Gastrocnemius medialis (tissue), 4 donors: ENCODE measurements around the gene PRPF19. TPM values are rescaled to one million over a fixed set of nuclear protein-coding genes. Genes with fewer than 3 reads are reported as not detected.
A peak's percentile ranks its signal among the peaks of the same experiment; 100 is the strongest.

Source experiments
- ATAC-seq, 2 donors: fragments of 150-250 bp; one replicate each; pipeline ENCODE4 v1.9.1; 2016
- DNase-seq, 2 donors: peaks; one replicate each; pipeline ENCODE4 v3.0.0-alpha.2; 2019
- H3K27ac ChIP-seq, 4 donors: fragments of 200-600 bp; sonication (generic); 1 replicate in 1 of 4; 2 replicates in 3 of 4; pipeline ENCODE4 v1.5.1; 2016 to 2018; ENCODE audit warnings: mild to moderate bottlenecking in 2 of 4, moderate library complexity in 1 of 4
- H3K27me3 ChIP-seq, 3 donors: fragments of 200-600 bp; sonication (generic) in 2 of 3; 1 replicate in 1 of 3; 2 replicates in 2 of 3; pipeline versions ENCODE4 v1.5.1 to v1.6.0; 2016 to 2019; ENCODE audit warnings: mild to moderate bottlenecking in 1 of 3, moderate library complexity in 1 of 3
- H3K36me3 ChIP-seq, 2 donors: fragments of 200-600 bp; sonication (generic) in 1 of 2; one replicate each; pipeline ENCODE4 v1.5.1; 2017 to 2018
- H3K4me1 ChIP-seq, 2 donors: fragments of 200-600 bp; sonication (generic) in 1 of 2; one replicate each; pipeline ENCODE4 v1.5.1; 2016 to 2017; ENCODE audit warnings: mild to moderate bottlenecking in 2 of 2
- H3K4me3 ChIP-seq, 4 donors: fragments of 200-600 bp; sonication (generic) in 3 of 4; 1 replicate in 1 of 4; 2 replicates in 3 of 4; pipeline ENCODE4 v1.5.1; 2016 to 2019; ENCODE audit warnings: mild to moderate bottlenecking in 2 of 4
- H3K9me3 ChIP-seq, 3 donors: fragments of 200-600 bp; sonication (generic) in 2 of 3; 1 replicate in 1 of 3; 2 replicates in 2 of 3; pipeline ENCODE4 v1.5.1; 2016 to 2019
- CTCF ChIP-seq, 5 experiments: fragments of 450-650 bp in 3 of 5; fragments of 200-600 bp in 2 of 5; sonication (generic) in 2 of 5; IDR thresholded peaks in 4 of 5; conservative IDR thresholded peaks in 1 of 5; 1 replicate in 4 of 5; 2 replicates in 1 of 5; pipeline ENCODE4 v1.5.1; 2016 to 2019; ENCODE audit warnings: antibody characterized with exemption in 5 of 5, mild to moderate bottlenecking in 3 of 5, moderate library complexity in 3 of 5
- POLR2A ChIP-seq, 2 donors: fragments of 450-650 bp; IDR thresholded peaks; one replicate each; pipeline ENCODE4 v1.6.1; 2017; ENCODE audit warnings: antibody characterized with exemption in 2 of 2, mild to moderate bottlenecking in 2 of 2, moderate library complexity in 2 of 2
- in situ Hi-C, 4 donors: fragments of 200-750 bp; cut with MboI; loops; one replicate each; pipeline versions ENCODE4 v1.15.0 to v1.8.0; 2017; ENCODE audit warnings: low sequenced_read_pairs in 4 of 4
- intact Hi-C: fragments of 100-400 bp; cut with DNase I; formaldehyde crosslinking; loops from one replicate; pipeline ENCODE4 v1.15.1; 2023; ENCODE audit warnings: low total_unique reads
- total RNA-seq, 4 donors: library from RNA; depleted of rRNA; stranded (reverse); fragments of >200 nt; gene quantifications; one replicate each; pipeline versions ENCODE4 v1.1.0 to v1.2.3, GENCODE V29; 2016

Gene PRPF19
- total RNA-seq, 4 donors from 2014 or later, result 55.5 to 75.6 (median 71.9) TPM

DNA sequence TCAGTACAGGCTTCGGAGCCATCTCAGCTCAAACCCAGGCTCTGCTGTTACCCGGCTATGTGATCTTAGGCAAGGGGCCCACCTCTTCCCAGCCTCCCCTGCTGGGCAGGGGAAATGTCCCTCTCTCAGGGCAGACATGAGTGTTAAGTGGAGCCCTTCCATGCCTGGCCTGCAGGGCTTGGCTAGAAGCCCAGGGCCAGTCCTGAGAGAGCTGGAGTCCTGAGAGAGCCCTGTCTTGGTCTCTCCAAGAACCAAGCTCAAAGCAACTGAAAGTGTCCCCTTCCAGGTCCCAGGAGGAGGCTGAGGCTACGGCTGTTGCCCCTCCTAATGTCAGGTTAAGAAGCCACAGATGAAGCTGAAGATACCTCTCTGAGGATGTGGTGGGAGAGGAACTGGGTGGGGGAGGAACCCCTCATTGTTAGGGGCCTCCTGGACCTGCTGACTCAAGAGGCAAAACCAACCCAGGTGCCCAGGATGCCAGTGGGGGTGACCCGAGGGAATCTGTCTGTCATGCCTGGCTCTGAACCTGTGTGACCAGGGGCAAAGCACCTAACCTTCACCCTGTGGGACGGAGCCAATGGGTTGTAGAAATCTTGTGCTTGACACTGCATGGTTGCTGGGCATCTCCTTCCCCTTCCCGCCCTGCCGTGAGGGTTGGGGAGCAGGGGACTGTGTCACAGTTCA, 34.9 kb downstream of the PRPF19 start:
- no peak for ATAC-seq
- in situ Hi-C loops, result no loop called here
- TF ChIP-seq POLR2A (IDR thresholded peaks at IDR 0.05), result no peak
- TF ChIP-seq CTCF (IDR thresholded peaks at IDR 0.05 in 4 of 5, conservative IDR thresholded peaks at IDR 0.05 in 1 of 5), result peak in 1 of 5 experiments; percentile 13
- H3K36me3 ChIP-seq, result no peaks in the 10 kb centered on the region
- no peaks in the 10 kb centered on the region for H3K9me3 ChIP-seq
- no peaks in the 10 kb centered on the region for H3K27me3 ChIP-seq
- H3K4me3 ChIP-seq, result no peak overlapping the region
- peak overlapping the region; percentile 10 to 63 (median 51) for H3K27ac ChIP-seq
- DNase-seq, result no peak
- H3K4me1 ChIP-seq, result peaks cover 46 to 57% of the 10 kb centered on the region in 2 donors
- intact Hi-C loops, result no loop called here

DNA sequence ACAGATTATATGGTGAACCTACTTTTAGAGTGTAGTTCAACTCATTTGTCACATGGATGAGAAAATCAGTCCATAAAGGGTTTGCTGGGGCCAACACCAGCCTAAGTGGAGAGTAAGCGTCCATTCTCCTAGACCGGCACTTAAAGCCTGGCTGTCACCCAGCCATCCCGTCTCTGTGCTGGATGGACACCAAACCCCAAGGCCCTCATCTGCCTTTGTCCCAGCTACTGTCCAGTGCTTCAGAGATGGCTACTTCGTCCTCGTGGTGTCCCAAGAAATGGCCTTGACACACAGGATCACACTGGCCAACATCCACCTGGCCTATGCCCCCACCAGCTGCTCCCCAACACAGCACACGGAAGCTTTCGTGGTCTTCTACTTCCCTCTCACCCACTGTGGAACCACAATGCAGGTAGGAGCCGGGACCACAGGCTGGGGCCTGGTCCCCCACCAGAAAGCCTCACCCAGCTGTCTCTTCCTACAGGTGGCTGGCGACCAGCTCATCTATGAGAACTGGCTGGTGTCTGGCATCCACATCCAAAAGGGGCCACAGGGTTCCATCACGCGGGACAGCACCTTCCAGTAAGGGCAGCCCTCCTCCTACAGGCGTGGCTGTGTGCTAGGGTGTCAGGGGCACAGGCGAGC, 35.5 kb downstream of the PRPF19 start:
- H3K36me3 ChIP-seq, result no peaks in the 10 kb centered on the region
- H3K4me3 ChIP-seq, result no peak overlapping the region
- peaks cover 45 to 57% of the 10 kb centered on the region in 2 donors for H3K4me1 ChIP-seq
- intact Hi-C loops, result no loop called here
- H3K9me3 ChIP-seq, result no peaks in the 10 kb centered on the region
- no peak for TF ChIP-seq CTCF (IDR thresholded peaks at IDR 0.05 in 4 of 5, conservative IDR thresholded peaks at IDR 0.05 in 1 of 5)
- no peak for TF ChIP-seq POLR2A (IDR thresholded peaks at IDR 0.05)
- in situ Hi-C loops, result no loop called here
- peak overlapping the region in 3 of 4 donors; percentile 24 to 53 (median 49) for H3K27ac ChIP-seq
- no peaks in the 10 kb centered on the region for H3K27me3 ChIP-seq
- DNase-seq, result no peak
- no peak for ATAC-seq

DNA sequence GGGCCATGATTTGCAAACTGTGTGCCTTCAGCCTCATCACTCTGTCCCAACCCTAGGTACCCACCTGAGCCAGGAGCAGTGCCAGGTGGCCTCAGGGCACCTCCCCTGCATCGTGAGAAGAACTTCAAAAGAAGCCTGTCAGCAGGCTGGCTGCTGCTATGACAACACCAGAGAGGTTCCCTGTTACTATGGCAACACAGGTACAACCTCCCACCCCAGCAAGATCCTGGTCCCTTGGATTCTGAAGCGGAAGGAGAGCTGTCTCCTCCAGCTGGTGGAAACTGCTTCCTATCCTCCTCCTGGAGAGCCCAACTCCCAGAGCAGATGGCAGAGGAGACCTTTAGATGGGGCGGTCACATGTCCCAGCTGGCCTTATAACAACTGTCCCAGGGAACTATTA, 36.1 kb downstream of the PRPF19 start:
- peaks cover 39 to 53% of the 10 kb centered on the region in 2 donors for H3K4me1 ChIP-seq
- H3K27ac ChIP-seq, result peak overlapping the region in 2 of 4 donors; percentile 24 to 53
- DNase-seq, result no peak

DNA sequence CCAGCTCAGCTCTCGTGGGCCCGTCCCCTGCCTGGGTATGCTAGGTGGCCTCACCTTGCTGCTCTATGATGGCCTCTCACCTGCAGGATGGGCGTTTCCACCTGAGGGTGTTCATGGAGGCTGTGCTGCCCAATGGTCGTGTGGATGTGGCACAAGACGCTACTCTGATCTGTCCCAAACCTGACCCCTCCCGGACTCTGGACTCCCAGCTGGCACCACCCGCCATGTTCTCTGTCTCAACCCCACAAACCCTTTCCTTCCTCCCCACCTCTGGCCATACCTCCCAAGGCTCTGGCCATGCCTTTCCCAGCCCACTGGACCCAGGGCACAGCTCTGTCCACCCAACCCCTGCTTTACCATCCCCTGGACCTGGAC, 36.9 kb downstream of the PRPF19 start:
- in situ Hi-C loops, result no loop called here
- Histone ChIP-seq H3K9me3 (no peaks in the 10 kb centered on the region), H3K27me3 (no peaks in the 10 kb centered on the region), H3K4me1 (peaks cover 32 to 45% of the 10 kb centered on the region in 2 donors), H3K36me3 (no peaks in the 10 kb centered on the region), H3K4me3 (no peak overlapping the region), H3K27ac (no peak overlapping the region)
- intact Hi-C loops, result loop anchor here (5.0 kb wide), 1 partner anchor 37 kb away; no protein-coding TSS in a partner anchor
- no peak for TF ChIP-seq CTCF (IDR thresholded peaks at IDR 0.05 in 4 of 5, conservative IDR thresholded peaks at IDR 0.05 in 1 of 5)
- ATAC-seq, result no peak
- no peak for DNase-seq

More for the DNA sequence above, 36.1 kb downstream of the PRPF19 start:
- in situ Hi-C loops, result no loop called here
- Histone ChIP-seq H3K4me3 (no peak overlapping the region), H3K9me3 (no peaks in the 10 kb centered on the region), H3K27me3 (no peaks in the 10 kb centered on the region), H3K36me3 (no peaks in the 10 kb centered on the region)
- ATAC-seq, result no peak
- intact Hi-C loops, result no loop called here
- TF ChIP-seq CTCF (IDR thresholded peaks at IDR 0.05 in 4 of 5, conservative IDR thresholded peaks at IDR 0.05 in 1 of 5) (no peak), POLR2A (IDR thresholded peaks at IDR 0.05) (no peak)
